ENCODE data around the gene ABCG2.
"Not testable (repeated sequence)": the region's sequence is repeated elsewhere in the genome, so short reads cannot be mapped to it uniquely, and the experiment has no call there.

Gene ABCG2

GRCh38 chr4:88109123-88109881 lies 49.1 kb downstream of the ABCG2 start:
- no peak overlapping the region for H3K4me3 ChIP-seq (ENCODE audit: low read depth, low read length)
- no peak for TF ChIP-seq CTCF (IDR thresholded peaks at IDR 0.05; ENCODE audit: control insufficient read depth, extremely low read depth, insufficient read depth)
- DNase-seq (ENCODE audit: low read depth): no peak

GRCh38 chr4:88108747-88109122 lies 49.7 kb downstream of the ABCG2 start:
- no peak for TF ChIP-seq CTCF (IDR thresholded peaks at IDR 0.05; ENCODE audit: control insufficient read depth, extremely low read depth, insufficient read depth)
- no peak overlapping the region for H3K4me3 ChIP-seq (ENCODE audit: low read depth, low read length)
- no peak for DNase-seq (ENCODE audit: low read depth)

GRCh38 chr4:88108108-88108465 lies 50.4 kb downstream of the ABCG2 start:
- DNase-seq (ENCODE audit: low read depth): not testable (repeated sequence)

GRCh38 chr4:88107406-88108107 lies 50.9 kb downstream of the ABCG2 start:
- no peak overlapping the region for H3K4me3 ChIP-seq (ENCODE audit: low read depth, low read length)
- DNase-seq (ENCODE audit: low read depth): no peak
- no peak for TF ChIP-seq CTCF (IDR thresholded peaks at IDR 0.05; ENCODE audit: control insufficient read depth, extremely low read depth, insufficient read depth)

More at GRCh38 chr4:88108108-88108465, 50.4 kb downstream of the ABCG2 start:
- not testable (repeated sequence) for H3K4me3 ChIP-seq (ENCODE audit: low read depth, low read length)

GRCh38 chr4:88106205-88106604 lies 52.2 kb downstream of the ABCG2 start:
- no peak overlapping the region for H3K4me3 ChIP-seq (ENCODE audit: low read depth, low read length)
- TF ChIP-seq CTCF (IDR thresholded peaks at IDR 0.05; ENCODE audit: control insufficient read depth, extremely low read depth, insufficient read depth): no peak
- no peak for DNase-seq (ENCODE audit: low read depth)

GRCh38 chr4:88104902-88105610 lies 53.4 kb downstream of the ABCG2 start:
- peak; percentile 76 for DNase-seq (ENCODE audit: low read depth)
- TF ChIP-seq CTCF (IDR thresholded peaks at IDR 0.05; ENCODE audit: control insufficient read depth, extremely low read depth, insufficient read depth): no peak
- H3K4me3 ChIP-seq (ENCODE audit: low read depth, low read length): no peak overlapping the region

GRCh38 chr4:88102026-88102425 lies 56.4 kb downstream of the ABCG2 start:
- DNase-seq (ENCODE audit: low read depth): no peak
- TF ChIP-seq CTCF (IDR thresholded peaks at IDR 0.05; ENCODE audit: control insufficient read depth, extremely low read depth, insufficient read depth): no peak
- no peak overlapping the region for H3K4me3 ChIP-seq (ENCODE audit: low read depth, low read length)
